HK-2 (cell line): ENCODE measurements around the gene NPPA.
A peak's percentile ranks its signal among the peaks of the same experiment; 100 is the strongest.
"Not testable (repeated sequence)": the region's sequence is repeated elsewhere in the genome, so short reads cannot be mapped to it uniquely, and the experiment has no call there.

Experiments
- DNase-seq: peaks from one replicate; pipeline ENCODE4 v3.0.0-alpha.2; 2018; ENCODE audit not compliant: unreplicated experiment

NPPA gene

DNA sequence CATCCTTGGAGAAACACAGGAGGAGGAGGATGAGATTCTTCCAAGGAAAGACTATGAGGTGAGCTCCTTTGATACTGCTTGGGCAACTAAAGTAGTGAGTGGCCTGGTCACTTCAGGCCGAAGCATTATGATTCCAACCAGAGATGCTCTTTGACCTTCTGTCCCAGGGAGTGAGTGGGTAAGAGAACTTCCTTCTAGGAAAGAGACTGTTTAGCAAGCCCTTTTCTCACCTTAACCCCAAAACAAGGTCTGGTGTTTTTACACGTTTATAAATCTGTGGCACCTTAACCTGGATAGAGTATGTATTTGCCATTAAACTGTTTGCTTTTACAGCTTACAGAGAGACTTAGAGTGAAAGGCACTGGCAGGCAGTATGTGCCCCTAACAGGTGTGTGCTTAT lies 40.5 kb downstream of the NPPA start:
- DNase-seq: no peak

DNA sequence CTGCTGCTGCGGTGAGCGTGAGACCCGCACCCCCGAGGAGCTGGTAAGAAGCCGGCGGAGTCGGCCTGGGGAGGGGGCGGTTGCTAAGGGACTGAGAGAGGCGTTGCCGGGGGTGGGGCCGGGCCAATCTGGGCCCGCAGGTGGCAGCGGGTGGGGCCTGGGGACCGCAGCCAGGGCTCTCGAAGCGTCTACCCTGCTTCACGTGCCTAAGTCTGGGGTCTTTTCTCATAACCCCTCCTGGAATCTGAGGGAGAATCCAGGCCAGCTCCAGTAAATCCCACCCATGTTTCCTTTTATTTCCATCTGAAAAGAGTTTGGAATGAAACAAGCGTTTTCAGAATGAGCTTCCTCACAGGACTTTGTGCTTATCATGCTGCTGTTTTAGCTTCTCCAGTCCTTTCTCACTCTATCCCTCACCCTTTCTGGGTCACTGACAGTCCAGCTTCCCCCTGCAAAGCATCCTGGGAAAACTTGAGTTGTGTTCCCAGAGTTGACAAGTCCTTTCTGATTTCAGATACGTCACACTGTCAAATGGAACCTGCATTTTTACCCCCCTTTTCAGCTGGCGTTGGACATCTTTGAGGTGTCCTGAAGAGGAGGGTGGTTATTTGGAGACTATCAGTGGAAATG lies 41.2 kb downstream of the NPPA start:
- DNase-seq: no peak

GRCh38 chr1:11805422-11806306 lies 41.9 kb downstream of the NPPA start, which contains the start of the genes CLCN6 and MTHFR:
TSS of gene CLCN6 (plus strand) at chr1:11806191. CDS start at chr1:11806263, 72 bp downstream.
TSS of gene MTHFR (minus strand) at chr1:11805964. CDS start at chr1:11803116, 2,848 bp downstream.
- peak; percentile 100 for DNase-seq

DNA sequence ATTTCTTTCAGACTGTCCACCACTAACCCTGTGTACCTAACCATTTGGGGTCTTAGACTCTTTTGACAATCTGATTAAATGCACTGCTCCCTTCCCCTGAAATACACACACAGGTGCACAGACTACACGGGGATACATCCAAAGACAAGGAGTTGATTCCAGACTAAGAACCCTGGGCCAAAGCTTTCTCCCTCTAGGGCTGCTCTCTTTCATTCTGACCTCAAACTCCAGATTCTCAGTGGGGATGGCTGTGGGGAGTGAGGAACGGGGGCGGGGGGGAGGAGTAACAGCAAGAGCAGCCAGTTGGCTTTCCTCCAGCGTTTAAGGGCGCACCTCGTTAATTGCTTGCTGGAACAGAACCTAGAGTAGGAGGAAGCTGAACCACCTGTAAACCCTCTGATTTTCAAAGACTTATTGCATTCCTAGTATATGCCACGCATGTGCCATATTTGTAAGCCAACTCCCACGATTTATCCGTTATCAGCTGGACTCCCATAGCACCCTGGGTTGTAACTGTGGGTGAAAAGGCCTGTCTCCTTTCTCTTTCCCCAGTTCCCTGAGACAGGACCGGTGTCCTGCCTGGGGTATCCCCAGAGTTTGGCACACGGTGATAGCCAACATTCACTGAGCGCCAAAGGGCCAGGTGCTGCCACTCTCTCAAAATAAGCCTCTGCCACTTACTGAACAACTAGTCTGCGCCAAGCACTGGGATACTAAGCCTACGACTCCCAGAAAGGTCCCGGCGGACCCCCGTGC lies 42.7 kb downstream of the NPPA start:
- peak; percentile 32 for DNase-seq

DNA sequence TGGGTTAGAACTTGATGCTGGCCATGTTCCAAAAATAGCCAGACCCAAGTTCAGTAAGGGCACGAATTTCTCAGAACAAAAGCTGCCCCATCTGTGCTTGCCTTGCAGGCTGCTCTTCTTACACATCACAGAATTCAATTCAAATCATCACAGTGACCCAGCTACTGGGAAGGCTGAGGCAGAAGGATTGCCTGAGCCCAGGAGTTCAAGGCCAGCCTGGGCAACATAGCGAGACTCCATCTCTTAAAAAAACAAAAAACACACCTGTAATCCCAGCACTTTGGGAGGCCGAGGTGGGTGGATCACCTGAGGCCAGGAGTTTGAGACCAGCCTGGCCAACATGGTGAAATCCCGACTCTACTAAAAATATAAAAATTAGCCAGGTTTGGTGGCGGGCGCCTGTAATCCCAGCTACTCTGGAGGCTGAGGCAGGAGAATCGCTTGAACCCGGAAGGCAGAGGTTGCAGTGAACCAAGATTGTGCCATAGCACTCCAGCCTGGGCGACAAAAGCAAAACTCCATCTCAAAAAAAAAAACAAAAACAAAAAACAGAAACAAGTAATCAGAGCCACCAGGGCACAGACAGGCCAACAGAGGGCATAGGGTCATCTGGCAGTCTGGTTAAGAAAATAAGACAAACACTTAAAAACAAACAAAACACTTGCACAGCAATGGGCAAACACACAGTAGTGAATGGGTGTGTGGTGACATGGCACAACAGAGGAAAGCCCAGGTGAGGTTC lies 43.5 kb downstream of the NPPA start:
- DNase-seq: not testable (repeated sequence)

- DNase-seq: peak; percentile 91
These were observed 44.4 kb downstream of the NPPA start for GRCh38 chr1:11802973-11803885.

DNA sequence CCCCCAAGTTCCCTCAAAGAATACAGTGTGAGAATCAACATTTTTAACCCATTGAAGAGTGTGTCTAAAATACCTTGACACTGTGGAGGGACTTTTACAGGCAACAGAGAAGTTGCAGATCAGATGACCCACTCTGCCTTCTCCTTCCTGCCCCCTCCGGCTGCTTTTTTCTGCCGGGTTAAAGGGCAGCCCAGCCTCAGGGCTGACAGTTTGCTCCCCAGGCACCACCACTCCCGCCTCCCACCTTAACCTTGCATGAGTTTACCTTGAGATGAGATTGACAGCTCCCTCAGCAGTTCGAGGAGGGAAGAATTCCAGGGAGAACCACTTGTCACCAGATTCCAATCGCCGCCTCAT lies 45.0 kb downstream of the NPPA start:
- peak; percentile 33 for DNase-seq

DNA sequence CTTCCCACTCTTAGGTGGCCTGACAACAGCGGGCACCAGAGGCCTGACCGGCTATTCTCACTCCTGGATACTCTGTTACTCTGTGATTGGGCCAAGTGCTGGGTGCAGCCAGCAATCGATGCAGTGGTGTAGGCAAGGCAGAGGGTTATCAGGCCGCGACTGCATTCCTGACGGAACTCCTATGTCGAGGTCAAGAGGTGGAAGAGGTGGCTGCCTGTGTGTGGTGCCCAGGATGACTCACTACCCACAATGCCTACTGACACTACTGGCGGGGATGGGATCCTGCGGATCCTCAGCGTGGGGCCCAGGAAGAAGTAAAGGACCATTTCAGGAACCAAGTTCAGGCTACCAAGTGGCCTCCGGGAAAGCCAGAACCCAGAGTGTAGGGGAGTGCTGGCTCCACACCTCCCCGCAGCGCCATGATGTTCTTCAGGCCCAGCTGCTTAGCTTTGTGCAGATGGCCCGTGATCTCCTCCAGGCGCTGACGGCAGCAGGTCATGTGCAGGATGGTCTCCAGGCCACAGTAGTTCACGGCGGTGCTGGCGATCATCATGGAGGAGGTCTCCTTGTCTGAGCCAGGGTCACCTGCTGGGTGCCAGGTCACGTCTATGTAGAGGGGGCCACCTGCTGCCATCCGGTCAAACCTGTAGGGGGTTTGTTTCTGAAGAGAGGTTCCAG lies 46.7 kb downstream of the NPPA start:
- peak; percentile 74 for DNase-seq

DNA sequence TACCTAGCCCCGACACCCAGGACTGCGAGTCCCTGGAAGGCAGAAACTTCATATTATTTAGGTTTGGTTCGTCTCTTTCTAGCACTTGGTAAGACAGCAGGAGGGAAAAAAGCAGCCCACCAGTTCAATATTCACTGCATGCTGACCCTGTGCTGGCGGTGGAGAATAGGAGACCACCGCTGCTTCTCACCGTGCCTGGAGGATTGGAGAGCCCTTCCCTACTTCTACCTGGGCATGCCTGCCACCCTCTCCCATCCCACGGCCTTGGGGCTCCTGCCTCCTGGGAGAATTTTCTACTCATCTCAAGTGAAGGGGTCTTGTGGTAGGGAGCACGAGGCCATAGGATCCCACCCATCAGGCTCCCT lies 47.2 kb downstream of the NPPA start:
- DNase-seq: no peak

DNA sequence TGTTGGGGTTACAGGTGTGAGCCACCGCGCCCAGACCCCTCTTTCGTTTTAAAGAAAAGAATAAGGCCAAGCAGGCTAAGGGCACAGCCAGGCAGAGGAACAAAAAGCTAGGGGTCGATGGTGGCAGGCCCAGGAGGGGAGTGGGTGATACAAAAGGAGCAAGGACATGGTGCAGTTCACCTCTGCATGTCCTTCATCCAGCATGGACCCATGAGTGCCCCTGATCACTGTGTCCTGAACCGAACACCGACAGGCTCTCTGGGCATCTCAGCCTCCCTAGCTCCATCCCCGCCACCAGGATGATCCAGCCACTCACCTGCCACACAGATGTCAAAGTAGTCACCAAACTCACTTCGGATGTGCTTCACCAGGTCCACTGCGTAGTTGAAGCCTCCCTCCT lies 47.7 kb downstream of the NPPA start:
- DNase-seq: no peak

GRCh38 chr1:11799099-11799498 lies 48.5 kb downstream of the NPPA start:
- DNase-seq: no peak

- peak; percentile 70 for DNase-seq
These were observed 49.9 kb downstream of the NPPA start for GRCh38 chr1:11797525-11798216.

- peak; percentile 82 for DNase-seq
These were observed 51.4 kb downstream of the NPPA start for GRCh38 chr1:11796036-11796828.
